SK-N-SH treated with all-trans-retinoic acid at 6 μM for 48 hours (cell line): ENCODE measurements around the gene TFCP2L1.

Source experiments
- BACH2 ChIP-seq: fragments of 250-450 bp; sonication (Bioruptor Pico); IDR thresholded peaks from 2 replicates; pipeline ENCODE4 v1.9.0; 2021; ENCODE audit warnings: mild to moderate bottlenecking, borderline replicate concordance
- CREB5 ChIP-seq: fragments of 250-450 bp; sonication (Bioruptor Pico); IDR thresholded peaks from 2 replicates; pipeline ENCODE4 v1.5.1; 2020; ENCODE audit warnings: low read depth, mild to moderate bottlenecking, moderate library complexity
- CSRNP3 ChIP-seq: fragments of 250-450 bp; sonication (Bioruptor Pico); IDR thresholded peaks from 2 replicates; pipeline ENCODE4 v1.5.1; 2021; ENCODE audit warnings: mild to moderate bottlenecking, moderate library complexity
- OSR1 ChIP-seq: fragments of 250-450 bp; sonication (Bioruptor Pico); IDR thresholded peaks from 2 replicates; pipeline ENCODE4 v1.8.0; 2022; ENCODE audit warnings: moderate library complexity, mild to moderate bottlenecking, inconsistent platforms
- POU6F1 ChIP-seq: fragments of 250-450 bp; sonication (Bioruptor Pico); IDR thresholded peaks from 2 replicates; pipeline ENCODE4 v1.8.0; 2021; ENCODE audit warnings: low read depth, mild to moderate bottlenecking, moderate library complexity, borderline replicate concordance
- SNAI2 ChIP-seq: fragments of 250-450 bp; sonication (Bioruptor Pico); IDR thresholded peaks from 2 replicates; pipeline ENCODE4 v1.5.0; 2020; ENCODE audit warnings: mild to moderate bottlenecking, moderate library complexity
- TSHZ2 ChIP-seq: fragments of 250-450 bp; sonication (Bioruptor Pico); IDR thresholded peaks from 2 replicates; pipeline ENCODE4 v1.5.0; 2020; ENCODE audit warnings: mild to moderate bottlenecking, moderate library complexity
- ZC3H10 ChIP-seq: fragments of 250-450 bp; sonication (Bioruptor Pico); IDR thresholded peaks from 2 replicates; pipeline ENCODE4 v1.5.1; 2021; ENCODE audit warnings: mild to moderate bottlenecking, moderate library complexity
- ZFP3 ChIP-seq: fragments of 250-450 bp; sonication (Bioruptor Pico); IDR thresholded peaks from 2 replicates; pipeline ENCODE4 v1.5.0; 2020; ENCODE audit warnings: mild to moderate bottlenecking, moderate library complexity
- ZNF8 ChIP-seq: fragments of 450-650 bp; formaldehyde crosslinking; IDR thresholded peaks from 2 replicates; pipeline ENCODE4 v1.5.0; 2020; ENCODE audit warnings: mild to moderate bottlenecking, moderate library complexity

GRCh38 chr2:121237980-121238665, 46.9 kb downstream of the TFCP2L1 start:
- TF ChIP-seq OSR1 (CRISPR knock-in tag) (no peak), CSRNP3 (CRISPR knock-in tag) (no peak), ZFP3 (CRISPR knock-in tag) (no peak), SNAI2 (CRISPR knock-in tag) (no peak), TSHZ2 (CRISPR knock-in tag) (no peak), ZNF8 (CRISPR knock-in tag) (no peak), CREB5 (CRISPR knock-in tag) (no peak), ZC3H10 (CRISPR knock-in tag) (no peak), BACH2 (no peak), POU6F1 (CRISPR knock-in tag) (no peak)
